Breast epithelium (tissue), 3 donors: ENCODE results near the gene ITPRIPL1.

Source experiments
- POLR2A ChIP-seq: fragments of 450-650 bp; IDR thresholded peaks from one replicate; pipeline ENCODE4 v1.6.1; 2016; ENCODE audit warnings: antibody characterized with exemption, mild to moderate bottlenecking, moderate library complexity
- POLR2AphosphoS5 ChIP-seq, 3 donors: sonication (generic); formaldehyde crosslinking; IDR thresholded peaks; one replicate each; pipeline ENCODE4 v1.6.1; 2017; ENCODE audit warnings: antibody characterized with exemption in 3 of 3
- TF ChIP-seq, protein P1 (sequence below), 3 donors: fragments of 450-650 bp; IDR thresholded peaks; one replicate each; pipeline ENCODE4 v1.5.1; 2016 to 2017; ENCODE audit warnings: antibody characterized with exemption in 3 of 3, mild to moderate bottlenecking in 3 of 3, moderate library complexity in 3 of 3

DNA sequence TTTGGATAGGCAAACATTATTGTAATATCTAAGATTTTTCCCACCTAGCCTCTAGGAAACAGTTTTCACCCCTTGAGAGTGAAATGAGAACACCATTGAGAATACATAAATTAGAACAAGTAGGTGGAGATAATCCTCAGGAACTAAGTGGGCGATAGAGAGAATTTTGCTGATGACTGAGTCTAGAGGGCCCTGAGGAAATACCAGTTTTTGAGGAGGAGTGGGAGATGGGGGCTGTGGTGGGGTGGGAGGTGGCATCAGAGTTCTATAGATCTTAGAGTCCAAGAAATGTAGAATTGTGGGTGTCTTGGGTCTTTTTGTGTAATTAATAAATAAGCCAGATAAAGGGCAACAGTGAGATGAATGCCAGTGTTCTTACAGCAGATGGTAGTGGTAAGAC lies 22.3 kb downstream of the ITPRIPL1 start:
- TF ChIP-seq, protein P1, sequence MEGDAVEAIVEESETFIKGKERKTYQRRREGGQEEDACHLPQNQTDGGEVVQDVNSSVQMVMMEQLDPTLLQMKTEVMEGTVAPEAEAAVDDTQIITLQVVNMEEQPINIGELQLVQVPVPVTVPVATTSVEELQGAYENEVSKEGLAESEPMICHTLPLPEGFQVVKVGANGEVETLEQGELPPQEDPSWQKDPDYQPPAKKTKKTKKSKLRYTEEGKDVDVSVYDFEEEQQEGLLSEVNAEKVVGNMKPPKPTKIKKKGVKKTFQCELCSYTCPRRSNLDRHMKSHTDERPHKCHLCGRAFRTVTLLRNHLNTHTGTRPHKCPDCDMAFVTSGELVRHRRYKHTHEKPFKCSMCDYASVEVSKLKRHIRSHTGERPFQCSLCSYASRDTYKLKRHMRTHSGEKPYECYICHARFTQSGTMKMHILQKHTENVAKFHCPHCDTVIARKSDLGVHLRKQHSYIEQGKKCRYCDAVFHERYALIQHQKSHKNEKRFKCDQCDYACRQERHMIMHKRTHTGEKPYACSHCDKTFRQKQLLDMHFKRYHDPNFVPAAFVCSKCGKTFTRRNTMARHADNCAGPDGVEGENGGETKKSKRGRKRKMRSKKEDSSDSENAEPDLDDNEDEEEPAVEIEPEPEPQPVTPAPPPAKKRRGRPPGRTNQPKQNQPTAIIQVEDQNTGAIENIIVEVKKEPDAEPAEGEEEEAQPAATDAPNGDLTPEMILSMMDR (IDR thresholded peaks at IDR 0.05) = no peak
- TF ChIP-seq POLR2A (no peak), POLR2AphosphoS5 (IDR thresholded peaks at IDR 0.05) (no peak)
